ENCODE measurements around the gene PPP1R7.

- TF ChIP-seq POLR2A (IDR thresholded peaks at IDR 0.05; ENCODE audit: extremely low read depth, insufficient read length) (no peak), MAX (IDR thresholded peaks at IDR 0.05; ENCODE audit: low read depth, low read length) (no peak)
- TF ChIP-seq, protein P1, sequence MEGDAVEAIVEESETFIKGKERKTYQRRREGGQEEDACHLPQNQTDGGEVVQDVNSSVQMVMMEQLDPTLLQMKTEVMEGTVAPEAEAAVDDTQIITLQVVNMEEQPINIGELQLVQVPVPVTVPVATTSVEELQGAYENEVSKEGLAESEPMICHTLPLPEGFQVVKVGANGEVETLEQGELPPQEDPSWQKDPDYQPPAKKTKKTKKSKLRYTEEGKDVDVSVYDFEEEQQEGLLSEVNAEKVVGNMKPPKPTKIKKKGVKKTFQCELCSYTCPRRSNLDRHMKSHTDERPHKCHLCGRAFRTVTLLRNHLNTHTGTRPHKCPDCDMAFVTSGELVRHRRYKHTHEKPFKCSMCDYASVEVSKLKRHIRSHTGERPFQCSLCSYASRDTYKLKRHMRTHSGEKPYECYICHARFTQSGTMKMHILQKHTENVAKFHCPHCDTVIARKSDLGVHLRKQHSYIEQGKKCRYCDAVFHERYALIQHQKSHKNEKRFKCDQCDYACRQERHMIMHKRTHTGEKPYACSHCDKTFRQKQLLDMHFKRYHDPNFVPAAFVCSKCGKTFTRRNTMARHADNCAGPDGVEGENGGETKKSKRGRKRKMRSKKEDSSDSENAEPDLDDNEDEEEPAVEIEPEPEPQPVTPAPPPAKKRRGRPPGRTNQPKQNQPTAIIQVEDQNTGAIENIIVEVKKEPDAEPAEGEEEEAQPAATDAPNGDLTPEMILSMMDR (IDR thresholded peaks at IDR 0.05; ENCODE audit: low read depth, low read length) = no peak
Observed at GRCh38 chr2:241157841-241158545, 7.7 kb downstream of the PPP1R7 start.

All from NB4 (cell line).